ENCODE results near the gene PSD4.

- TF ChIP-seq POLR2AphosphoS5 (IDR thresholded peaks at IDR 0.05; ENCODE audit: low read depth, low read length): no peak
- TF ChIP-seq TAF1 (IDR thresholded peaks at IDR 0.05; ENCODE audit: borderline replicate concordance, insufficient read depth, low read length): no peak
Observed at GRCh38 chr2:113219092-113219441, 45.3 kb downstream of the PSD4 start.
